Upper lobe of left lung (tissue), 4 donors: ENCODE measurements around the gene CRYBA2.

Experiments used
- EP300 ChIP-seq, 4 donors: sonication (generic); formaldehyde crosslinking; IDR thresholded peaks; one replicate each; pipeline ENCODE4 v1.5.1; 2017; ENCODE audit warnings: antibody characterized with exemption in 4 of 4, control low read depth in 2 of 4
- POLR2A ChIP-seq, 4 donors: fragments of 450-650 bp; IDR thresholded peaks; one replicate each; pipeline ENCODE4 v1.5.1; 2016 to 2017; ENCODE audit warnings: antibody characterized with exemption in 4 of 4, mild to moderate bottlenecking in 2 of 4
- TF ChIP-seq, protein P1 (sequence below), 6 experiments: fragments of 450-650 bp in 4 of 6; fragments of 200-600 bp in 2 of 6; sonication (generic) in 2 of 6; IDR thresholded peaks; one replicate each; pipeline ENCODE4 v1.5.1; 2016 to 2019; ENCODE audit warnings: antibody characterized with exemption in 6 of 6

DNA sequence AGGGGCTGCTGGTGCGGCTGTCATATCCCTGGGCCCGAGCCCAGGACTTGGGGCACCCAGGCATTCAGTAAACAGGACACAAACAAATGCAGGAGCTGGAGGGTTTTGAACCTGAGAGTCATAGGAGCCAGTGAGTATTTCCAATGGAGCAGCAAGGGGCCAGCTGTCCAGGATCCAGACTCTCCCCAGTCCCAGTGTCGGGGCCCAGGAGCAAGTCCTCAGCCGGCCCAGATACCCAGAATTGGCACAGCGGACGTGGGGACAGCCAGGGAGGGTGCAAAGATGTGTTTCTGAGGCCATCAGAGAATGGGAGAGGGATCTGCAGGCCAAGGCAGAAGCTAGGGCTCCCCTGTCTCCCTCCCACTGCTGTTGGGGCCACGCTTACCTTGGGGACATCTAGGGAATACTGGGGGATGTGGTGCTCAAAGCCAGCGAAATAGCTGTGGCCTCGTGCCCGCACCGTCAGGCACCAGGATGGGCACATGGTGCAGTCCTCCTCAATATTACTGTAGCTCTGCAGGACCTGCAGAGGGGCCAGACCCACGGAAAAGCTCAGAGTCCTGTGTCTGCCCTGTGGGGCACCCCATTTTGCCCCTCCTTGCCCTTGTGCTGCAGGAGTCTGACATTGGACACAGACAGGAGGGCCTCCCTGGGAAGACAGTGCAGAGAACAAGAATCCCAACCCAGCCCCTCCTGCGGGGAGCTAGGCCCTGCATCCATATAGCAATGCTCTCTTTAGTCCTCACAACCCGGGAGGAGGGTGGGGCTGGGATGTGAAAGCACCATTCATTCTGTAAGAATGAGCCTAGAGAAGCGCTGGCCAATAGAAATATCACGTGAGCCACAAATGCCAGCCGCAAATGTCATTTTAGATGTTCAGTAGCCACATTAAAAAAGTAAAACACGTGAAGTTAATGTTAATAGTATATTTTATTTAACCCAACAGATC is 32.7 kb upstream of the CRYBA2 start:
- TF ChIP-seq, protein P1, sequence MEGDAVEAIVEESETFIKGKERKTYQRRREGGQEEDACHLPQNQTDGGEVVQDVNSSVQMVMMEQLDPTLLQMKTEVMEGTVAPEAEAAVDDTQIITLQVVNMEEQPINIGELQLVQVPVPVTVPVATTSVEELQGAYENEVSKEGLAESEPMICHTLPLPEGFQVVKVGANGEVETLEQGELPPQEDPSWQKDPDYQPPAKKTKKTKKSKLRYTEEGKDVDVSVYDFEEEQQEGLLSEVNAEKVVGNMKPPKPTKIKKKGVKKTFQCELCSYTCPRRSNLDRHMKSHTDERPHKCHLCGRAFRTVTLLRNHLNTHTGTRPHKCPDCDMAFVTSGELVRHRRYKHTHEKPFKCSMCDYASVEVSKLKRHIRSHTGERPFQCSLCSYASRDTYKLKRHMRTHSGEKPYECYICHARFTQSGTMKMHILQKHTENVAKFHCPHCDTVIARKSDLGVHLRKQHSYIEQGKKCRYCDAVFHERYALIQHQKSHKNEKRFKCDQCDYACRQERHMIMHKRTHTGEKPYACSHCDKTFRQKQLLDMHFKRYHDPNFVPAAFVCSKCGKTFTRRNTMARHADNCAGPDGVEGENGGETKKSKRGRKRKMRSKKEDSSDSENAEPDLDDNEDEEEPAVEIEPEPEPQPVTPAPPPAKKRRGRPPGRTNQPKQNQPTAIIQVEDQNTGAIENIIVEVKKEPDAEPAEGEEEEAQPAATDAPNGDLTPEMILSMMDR (IDR thresholded peaks at IDR 0.05): no peak
- TF ChIP-seq POLR2A (IDR thresholded peaks at IDR 0.05): no peak
- no peak for TF ChIP-seq EP300 (IDR thresholded peaks at IDR 0.05)
